ENCODE results near the gene VWA1. TPM values are rescaled to one million over a fixed set of nuclear protein-coding genes. Genes with fewer than 3 reads are reported as not detected.

The VWA1 gene
- total and polyA plus RNA-seq, 2 experiments from 2014 or later: 31.5 to 48.1 TPM

- no peak overlapping the region for H3K27ac ChIP-seq
- peaks cover 2% of the 10 kb centered on the region for H3K27me3 ChIP-seq
- H3K4me1 ChIP-seq (ENCODE audit: low read depth): peaks cover 20% of the 10 kb centered on the region
- no peaks in the 10 kb centered on the region for H3K36me3 ChIP-seq
- no peak for DNase-seq (ENCODE audit: low read depth in 1 of 2, low spot score in 1 of 2)
- no peaks in the 10 kb centered on the region for H3K9me3 ChIP-seq (ENCODE audit: low read depth)
- no peak overlapping the region for H3K4me3 ChIP-seq
- no peak for TF ChIP-seq CTCF (IDR thresholded peaks at IDR 0.05; ENCODE audit: low read depth, low read length)
Measured at GRCh38 chr1:1438531-1439381, 3.3 kb downstream of the VWA1 start.

- H3K9me3 ChIP-seq (ENCODE audit: low read depth): no peaks in the 10 kb centered on the region
- H3K27me3 ChIP-seq: peaks cover 2% of the 10 kb centered on the region
- H3K4me3 ChIP-seq: no peak overlapping the region
- H3K27ac ChIP-seq: no peak overlapping the region
- DNase-seq (ENCODE audit: low read depth in 1 of 2, low spot score in 1 of 2): no peak
- H3K4me1 ChIP-seq (ENCODE audit: low read depth): peaks cover 10% of the 10 kb centered on the region
- no peak for TF ChIP-seq CTCF (IDR thresholded peaks at IDR 0.05; ENCODE audit: low read depth, low read length)
- no peaks in the 10 kb centered on the region for H3K36me3 ChIP-seq
Measured at GRCh38 chr1:1439546-1440261, 4.2 kb downstream of the VWA1 start.

GRCh38 chr1:1440262-1441001 lies 4.9 kb downstream of the VWA1 start:
- no peak for TF ChIP-seq CTCF (IDR thresholded peaks at IDR 0.05; ENCODE audit: low read depth, low read length)
- Histone ChIP-seq H3K27ac (no peak overlapping the region), H3K4me1 (ENCODE audit: low read depth) (peaks cover 5% of the 10 kb centered on the region)

GRCh38 chr1:1441002-1441888 lies 5.8 kb downstream of the VWA1 start:
- H3K36me3 ChIP-seq: no peaks in the 10 kb centered on the region
- no peak overlapping the region for H3K4me3 ChIP-seq
- peak; percentile 96 for TF ChIP-seq CTCF (IDR thresholded peaks at IDR 0.05; ENCODE audit: low read depth, low read length)
- H3K27ac ChIP-seq: no peak overlapping the region
- no peaks in the 10 kb centered on the region for H3K27me3 ChIP-seq
- DNase-seq (ENCODE audit: low read depth in 1 of 2, low spot score in 1 of 2): peak; percentile 57 to 72
- peaks cover 5% of the 10 kb centered on the region for H3K4me1 ChIP-seq (ENCODE audit: low read depth)
- no peaks in the 10 kb centered on the region for H3K9me3 ChIP-seq (ENCODE audit: low read depth)

More at GRCh38 chr1:1440262-1441001, 4.9 kb downstream of the VWA1 start:
- H3K27me3 ChIP-seq: peaks cover 2% of the 10 kb centered on the region
- H3K9me3 ChIP-seq (ENCODE audit: low read depth): no peaks in the 10 kb centered on the region
- H3K36me3 ChIP-seq: no peaks in the 10 kb centered on the region
- H3K4me3 ChIP-seq: no peak overlapping the region
- no peak for DNase-seq (ENCODE audit: low read depth in 1 of 2, low spot score in 1 of 2)

Data from cardiac muscle cell (in vitro differentiated cells and primary cell).